MG63 (cell line): ENCODE results near the gene TCEAL5. TPM values are rescaled to one million over a fixed set of nuclear protein-coding genes. Genes with fewer than 3 reads are reported as not detected.
"Not testable (repeated sequence)": the region's sequence is repeated elsewhere in the genome, so short reads cannot be mapped to it uniquely, and the experiment has no call there.

Experiments
- DNase-seq: peaks from one replicate; pipeline ENCODE4 v3.0.0-alpha.2; 2020
- H3K27me3 ChIP-seq: fragments of 250-450 bp; sonication (Bioruptor Pico); 2 replicates; pipeline ENCODE4 v1.5.1; 2020; ENCODE audit warnings: mild to moderate bottlenecking, moderate library complexity
- H3K36me3 ChIP-seq: fragments of 250-450 bp; sonication (Bioruptor Pico); 2 replicates; pipeline ENCODE4 v1.5.1; 2020; ENCODE audit warnings: mild to moderate bottlenecking, moderate library complexity
- H3K4me3 ChIP-seq: fragments of 250-450 bp; sonication (Bioruptor Pico); 2 replicates; pipeline ENCODE4 v1.5.1; 2020; ENCODE audit warnings: mild to moderate bottlenecking, moderate library complexity
- H3K9me3 ChIP-seq: fragments of 250-450 bp; sonication (Bioruptor Pico); 2 replicates; pipeline ENCODE4 v1.5.1; 2020; ENCODE audit warnings: mild to moderate bottlenecking, moderate library complexity
- total RNA-seq: library from RNA; depleted of rRNA; stranded (reverse); fragments of >200 nt; shearing (Covaris generic); gene quantifications from 2 replicates; pipeline ENCODE4 v1.2.3, GENCODE V29; 2014; ENCODE audit warnings: low replicate concordance; rRNA removed

TCEAL5 gene, protein sequence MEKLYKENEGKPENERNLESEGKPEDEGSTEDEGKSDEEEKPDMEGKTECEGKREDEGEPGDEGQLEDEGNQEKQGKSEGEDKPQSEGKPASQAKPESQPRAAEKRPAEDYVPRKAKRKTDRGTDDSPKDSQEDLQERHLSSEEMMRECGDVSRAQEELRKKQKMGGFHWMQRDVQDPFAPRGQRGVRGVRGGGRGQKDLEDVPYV
- not detected in 2 replicates for total RNA-seq

GRCh38 chrX:103276581-103277002 is at the start of gene TCEAL5:
Gene TCEAL5 (minus strand): TSS chrX:103276750. CDS start chrX:103274563, 2,187 bp downstream.
- H3K4me3 ChIP-seq = no peak within 1 kb of the TSS
- H3K9me3 ChIP-seq = no peaks in the 10 kb centered on the region
- DNase-seq = no peak
- no peaks in the 10 kb centered on the region for H3K27me3 ChIP-seq
- H3K36me3 ChIP-seq = no peaks in the 10 kb centered on the region

GRCh38 chrX:103311399-103311780 is 34.8 kb upstream of the TCEAL5 start:
- no peak for DNase-seq
- Histone ChIP-seq H3K9me3 (no peaks in the 10 kb centered on the region), H3K4me3 (no peak overlapping the region)

GRCh38 chrX:103310555-103311398 is 34.2 kb upstream of the TCEAL5 start, which contains the start of gene BEX2:
Gene BEX2 (minus strand): TSS chrX:103310990. CDS start chrX:103309976, 1,014 bp downstream.
- Histone ChIP-seq H3K9me3 (no peaks in the 10 kb centered on the region), H3K36me3 (no peaks in the 10 kb centered on the region), H3K27me3 (no peaks in the 10 kb centered on the region), H3K4me3 (peak within 1 kb of the TSS; percentile 40)
- peak; percentile 48 for DNase-seq

More at GRCh38 chrX:103311399-103311780, 34.8 kb upstream of the TCEAL5 start:
- Histone ChIP-seq H3K36me3 (no peaks in the 10 kb centered on the region), H3K27me3 (no peaks in the 10 kb centered on the region)

DNA sequence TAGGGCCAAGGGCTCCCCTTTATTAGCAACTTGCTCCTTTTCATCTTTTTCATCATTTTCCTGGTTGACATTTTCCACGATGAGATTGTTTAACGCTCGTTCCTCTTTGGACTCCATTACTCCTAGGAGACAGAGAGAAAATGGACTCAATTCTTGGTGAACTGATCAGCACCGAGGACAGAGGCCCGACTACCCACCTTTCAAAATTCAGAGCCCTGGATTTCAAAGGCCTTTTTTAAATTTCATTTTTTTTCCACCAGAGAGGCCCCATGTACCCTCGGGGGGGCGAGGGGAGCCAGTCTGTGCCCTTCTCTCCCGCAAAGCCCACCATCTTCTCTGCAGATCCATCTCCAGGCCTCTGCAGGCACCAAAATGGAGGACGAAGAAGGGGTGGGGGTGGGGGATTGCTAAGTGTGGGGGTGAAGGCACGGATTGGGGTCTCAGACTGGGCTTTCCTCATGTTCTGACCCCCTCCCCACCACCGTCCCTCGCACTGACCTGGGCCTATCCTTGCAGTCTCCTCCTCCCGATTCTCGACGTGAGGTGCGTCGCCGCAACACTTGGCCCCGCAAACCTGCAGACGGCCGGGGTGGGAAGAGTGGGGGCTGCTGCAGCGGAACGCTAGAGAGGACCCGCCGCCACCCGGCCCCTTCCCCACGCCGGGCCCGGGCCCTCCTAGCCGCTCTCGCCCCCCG is 33.5 kb upstream of the TCEAL5 start:
- H3K27me3 ChIP-seq = no peaks in the 10 kb centered on the region
- DNase-seq = no peak
- no peaks in the 10 kb centered on the region for H3K36me3 ChIP-seq
- H3K4me3 ChIP-seq = peak overlapping the region; percentile 40
- H3K9me3 ChIP-seq = no peaks in the 10 kb centered on the region

DNA sequence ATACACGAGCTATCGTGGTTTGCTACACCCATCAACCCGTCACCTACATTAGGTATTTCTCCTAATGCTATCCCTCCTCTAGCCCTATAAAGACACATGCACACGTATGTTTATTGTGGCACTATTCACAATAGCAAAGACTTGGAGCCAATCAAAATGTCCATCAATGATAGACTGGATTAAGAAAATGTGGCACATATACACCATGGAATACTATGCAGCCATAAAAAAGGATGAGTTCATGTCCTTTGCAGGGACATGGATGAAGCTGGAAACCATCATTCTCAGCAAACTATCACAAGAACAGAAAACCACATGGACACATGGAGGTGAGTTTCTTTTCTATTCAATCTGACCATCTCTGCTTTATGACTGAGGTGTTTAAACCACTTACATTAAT is 29.1 kb upstream of the TCEAL5 start:
- not testable (repeated sequence) for H3K9me3 ChIP-seq, H3K4me3 ChIP-seq, H3K36me3 ChIP-seq, H3K27me3 ChIP-seq, DNase-seq

DNA sequence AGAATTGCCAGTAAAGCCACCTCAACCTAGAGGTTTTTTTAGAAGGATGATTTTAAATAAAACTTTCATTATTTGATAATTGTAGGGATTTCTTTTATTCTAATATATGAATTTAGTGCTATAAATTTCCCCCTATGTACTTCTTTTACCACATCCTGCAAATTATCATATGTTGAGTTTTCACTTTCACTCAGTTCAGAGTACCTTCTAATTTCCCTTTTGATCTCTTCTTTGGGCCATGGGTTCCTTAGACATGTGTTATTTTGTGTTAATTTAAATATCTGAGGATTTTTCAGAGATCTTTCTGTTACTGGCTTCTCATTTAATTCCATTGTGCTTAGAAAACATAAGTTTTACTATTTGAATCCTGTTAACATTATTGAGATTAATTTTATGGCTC is 28.2 kb upstream of the TCEAL5 start:
- H3K36me3 ChIP-seq = no peaks in the 10 kb centered on the region
- DNase-seq = no peak
- no peak overlapping the region for H3K4me3 ChIP-seq
- H3K27me3 ChIP-seq = no peaks in the 10 kb centered on the region
- no peaks in the 10 kb centered on the region for H3K9me3 ChIP-seq

DNA sequence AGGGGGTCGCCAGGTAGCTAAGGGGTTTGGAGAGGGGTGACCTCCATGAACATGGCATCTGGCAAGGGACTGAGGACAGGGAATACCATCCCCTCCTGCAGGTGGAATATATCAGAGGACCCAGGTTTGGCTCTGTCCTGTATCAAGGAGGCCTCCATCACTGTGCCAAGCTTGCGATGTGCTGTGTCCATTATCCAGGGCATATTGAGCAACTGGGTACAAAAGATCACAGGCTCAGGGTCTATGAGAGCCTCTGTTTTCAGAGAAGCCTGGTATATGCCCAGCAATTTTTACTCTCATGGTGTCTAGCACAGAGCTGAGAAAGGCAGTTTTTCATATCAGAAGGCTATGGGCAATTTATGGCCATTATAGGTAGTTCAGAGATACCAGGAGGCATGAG is 16.6 kb upstream of the TCEAL5 start:
- no peaks in the 10 kb centered on the region for H3K27me3 ChIP-seq
- no peak overlapping the region for H3K4me3 ChIP-seq
- H3K9me3 ChIP-seq = no peaks in the 10 kb centered on the region
- H3K36me3 ChIP-seq = no peaks in the 10 kb centered on the region
- DNase-seq = no peak

- Histone ChIP-seq H3K36me3 (no peaks in the 10 kb centered on the region), H3K27me3 (no peaks in the 10 kb centered on the region), H3K9me3 (no peaks in the 10 kb centered on the region), H3K4me3 (no peak overlapping the region)
- DNase-seq = no peak
Observed at GRCh38 chrX:103279624-103280023, 3.1 kb upstream of the TCEAL5 start.

GRCh38 chrX:103275947-103276567 is 493 bp downstream of the TCEAL5 start:
- H3K27me3 ChIP-seq = no peaks in the 10 kb centered on the region
- no peak for DNase-seq
- no peaks in the 10 kb centered on the region for H3K36me3 ChIP-seq
- H3K9me3 ChIP-seq = no peaks in the 10 kb centered on the region
- H3K4me3 ChIP-seq = no peak overlapping the region

DNA sequence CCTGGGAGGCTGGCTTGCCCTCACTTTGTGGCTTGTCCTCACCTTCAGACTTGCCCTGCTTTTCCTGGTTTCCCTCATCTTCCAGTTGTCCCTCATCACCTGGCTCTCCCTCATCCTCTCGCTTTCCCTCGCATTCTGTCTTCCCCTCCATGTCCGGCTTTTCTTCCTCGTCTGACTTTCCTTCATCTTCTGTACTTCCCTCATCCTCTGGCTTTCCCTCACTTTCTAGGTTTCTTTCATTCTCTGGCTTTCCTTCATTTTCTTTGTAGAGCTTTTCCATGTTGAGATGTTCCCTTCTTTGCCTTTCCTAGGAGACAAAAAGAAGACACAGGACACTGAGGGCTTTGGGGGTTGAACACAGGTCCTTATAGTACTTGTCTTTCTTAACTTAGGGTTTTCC is 2.3 kb downstream of the TCEAL5 start:
- Histone ChIP-seq H3K9me3 (no peaks in the 10 kb centered on the region), H3K36me3 (no peaks in the 10 kb centered on the region), H3K4me3 (no peak overlapping the region), H3K27me3 (no peaks in the 10 kb centered on the region)
- no peak for DNase-seq

GRCh38 chrX:103258275-103258674 is 18.3 kb downstream of the TCEAL5 start:
- no peak for DNase-seq
- no peak overlapping the region for H3K4me3 ChIP-seq
- H3K9me3 ChIP-seq = no peaks in the 10 kb centered on the region
- no peaks in the 10 kb centered on the region for H3K27me3 ChIP-seq
- H3K36me3 ChIP-seq = peaks cover under 1% of the 10 kb centered on the region; the same call in 1 of the 2 replicates

GRCh38 chrX:103256651-103257050 is 19.9 kb downstream of the TCEAL5 start:
- H3K36me3 ChIP-seq = peaks cover 5% of the 10 kb centered on the region; the same call in 1 of the 2 replicates
- no peak overlapping the region for H3K4me3 ChIP-seq
- no peaks in the 10 kb centered on the region for H3K9me3 ChIP-seq
- no peaks in the 10 kb centered on the region for H3K27me3 ChIP-seq
- no peak for DNase-seq

- no peaks in the 10 kb centered on the region for H3K9me3 ChIP-seq
- peak within 1 kb of the TSS; percentile 69 for H3K4me3 ChIP-seq
- DNase-seq = peak; percentile 73
- no peaks in the 10 kb centered on the region for H3K27me3 ChIP-seq
- H3K36me3 ChIP-seq = peaks cover 5% of the 10 kb centered on the region; the same call in 1 of the 2 replicates
Observed at GRCh38 chrX:103254921-103255493, 21.5 kb downstream of the TCEAL5 start, which contains the start of gene TCEAL8. Gene TCEAL8 (minus strand): TSS chrX:103255155. CDS start chrX:103253979, 1,176 bp downstream.

DNA sequence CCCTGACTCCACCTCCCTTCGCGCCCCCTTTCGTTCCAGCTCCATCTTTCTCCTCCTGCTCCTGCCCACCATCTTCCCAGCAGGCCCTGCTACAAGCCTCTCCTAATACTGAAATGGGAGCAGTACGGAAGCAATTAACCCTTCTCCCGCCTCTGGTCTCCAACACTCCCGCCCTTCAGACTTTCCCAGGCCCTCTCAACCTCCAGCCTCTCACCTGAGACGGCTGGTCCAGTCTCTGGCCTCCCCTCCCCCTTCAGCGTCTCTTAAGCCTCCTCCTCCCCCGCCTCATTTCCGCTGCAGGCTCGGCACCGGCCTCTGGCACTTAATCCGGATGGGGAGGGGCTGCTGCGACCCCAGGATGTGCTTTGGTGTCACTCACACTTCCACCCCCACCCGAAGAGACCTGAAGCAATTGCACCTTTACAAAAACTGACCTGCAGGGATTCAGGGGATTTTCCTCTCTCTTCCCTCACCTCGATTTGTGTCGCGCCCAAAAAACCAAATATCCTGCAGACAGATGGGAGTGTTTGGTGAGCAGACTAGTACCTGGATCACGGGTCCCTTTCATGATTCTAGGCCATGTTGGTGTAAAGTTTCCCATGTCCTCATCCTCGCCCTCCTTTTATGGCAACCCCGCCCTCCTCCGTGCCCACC is 22.3 kb downstream of the TCEAL5 start:
- peak; percentile 26 for DNase-seq
- Histone ChIP-seq H3K27me3 (no peaks in the 10 kb centered on the region), H3K9me3 (no peaks in the 10 kb centered on the region), H3K4me3 (peak overlapping the region; percentile 69), H3K36me3 (peaks cover 5% of the 10 kb centered on the region; the same call in 1 of the 2 replicates)

DNA sequence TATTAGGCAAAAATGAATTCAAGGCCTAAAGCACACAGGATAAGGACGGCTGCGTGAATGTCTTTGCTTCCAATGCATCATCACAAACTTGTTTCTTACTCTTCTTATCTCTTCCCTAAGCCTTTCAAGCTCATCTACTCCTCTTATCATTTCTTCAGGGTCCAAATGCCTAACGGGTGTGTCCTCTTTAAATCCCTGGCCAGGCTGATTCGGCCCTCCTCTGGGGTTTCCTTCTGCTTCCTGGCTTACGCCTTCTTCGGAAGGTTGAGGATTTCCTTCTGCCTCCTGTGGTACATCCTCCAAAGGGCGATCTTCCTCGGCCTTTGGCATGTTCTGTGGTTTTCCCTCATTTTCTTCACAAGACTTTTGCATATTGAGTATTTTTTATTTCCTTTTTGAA is 22.9 kb downstream of the TCEAL5 start:
- Histone ChIP-seq H3K9me3 (no peaks in the 10 kb centered on the region), H3K4me3 (peak overlapping the region; percentile 69), H3K27me3 (no peaks in the 10 kb centered on the region), H3K36me3 (peaks cover 5% of the 10 kb centered on the region; the same call in 1 of the 2 replicates)
- DNase-seq = no peak

- no peak overlapping the region for H3K4me3 ChIP-seq
- H3K36me3 ChIP-seq = peaks cover 5% of the 10 kb centered on the region; the same call in 1 of the 2 replicates
- no peaks in the 10 kb centered on the region for H3K9me3 ChIP-seq
- DNase-seq = no peak
- no peaks in the 10 kb centered on the region for H3K27me3 ChIP-seq
Observed at GRCh38 chrX:103250977-103251376, 25.6 kb downstream of the TCEAL5 start.
